Hepatocyte (in vitro differentiated cells): Measurements from ENCODE around the gene ENOX1. TPM values are rescaled to one million over a fixed set of nuclear protein-coding genes. Genes with fewer than 3 reads are reported as not detected.
A peak's percentile ranks its signal among the peaks of the same experiment; 100 is the strongest.

ENCODE experiments used
- DNase-seq: peaks from one replicate; pipeline ENCODE4 v3.0.0-alpha.2; 2016; ENCODE audit warnings: low spot score
- H2AFZ ChIP-seq: fragments of 200-600 bp; sonication (generic); 2 replicates; pipeline ENCODE4 v1.6.0; 2016; ENCODE audit warnings: antibody characterized with exemption, mild to moderate bottlenecking
- H3K27ac ChIP-seq: fragments of 200-600 bp; sonication (generic); 2 replicates; pipeline ENCODE4 v1.5.1; 2016; ENCODE audit warnings: mild to moderate bottlenecking
- H3K27me3 ChIP-seq: fragments of 200-600 bp; sonication (generic); 2 replicates; pipeline ENCODE4 v1.6.1; 2016
- H3K36me3 ChIP-seq: fragments of 200-600 bp; sonication (generic); replicated peaks from 2 replicates; pipeline ENCODE4 v1.5.1; 2016; ENCODE audit warnings: low read depth; ENCODE audit not compliant: insufficient read depth
- H3K4me1 ChIP-seq: fragments of 200-600 bp; sonication (generic); 2 replicates; pipeline ENCODE4 v1.5.1; 2016; ENCODE audit warnings: mild to moderate bottlenecking, moderate library complexity; ENCODE audit not compliant: insufficient read depth
- H3K4me2 ChIP-seq: fragments of 200-600 bp; sonication (generic); 2 replicates; pipeline ENCODE4 v1.6.0; 2016
- H3K4me3 ChIP-seq: fragments of 200-600 bp; sonication (generic); 2 replicates; pipeline ENCODE4 v1.5.1; 2016; ENCODE audit warnings: mild to moderate bottlenecking
- H3K79me2 ChIP-seq: fragments of 200-600 bp; sonication (generic); 2 replicates; pipeline ENCODE4 v1.6.0; 2017; ENCODE audit warnings: mild to moderate bottlenecking
- H3K9me2 ChIP-seq: fragments of 200-600 bp; sonication (generic); replicated peaks from 2 replicates; pipeline ENCODE4 v1.6.0; 2017; ENCODE audit warnings: mild to moderate bottlenecking; ENCODE audit not compliant: insufficient read depth
- H3K9me3 ChIP-seq: fragments of 200-600 bp; sonication (generic); 2 replicates; pipeline ENCODE4 v1.5.1; 2016; ENCODE audit warnings: low read depth, mild to moderate bottlenecking
- H4K20me1 ChIP-seq: fragments of 200-600 bp; sonication (generic); 2 replicates; pipeline ENCODE4 v1.6.0; 2016; ENCODE audit warnings: mild to moderate bottlenecking; ENCODE audit not compliant: insufficient read depth, poor library complexity, severe bottlenecking
- CTCF ChIP-seq: fragments of 200-600 bp; sonication (generic); IDR thresholded peaks from 2 replicates; pipeline ENCODE4 v1.5.1; 2016; ENCODE audit warnings: antibody characterized with exemption, mild to moderate bottlenecking; ENCODE audit not compliant: poor library complexity
- EZH2 ChIP-seq: fragments of 200-600 bp; sonication (generic); IDR thresholded peaks from 2 replicates; pipeline ENCODE4 v1.6.1; 2016; ENCODE audit warnings: antibody characterized with exemption, mild to moderate bottlenecking, borderline replicate concordance
- EZH2phosphoT487 ChIP-seq: fragments of 200-600 bp; sonication (generic); IDR thresholded peaks from one replicate; pipeline ENCODE4 v1.6.1; 2018; ENCODE audit warnings: antibody characterized with exemption, mild to moderate bottlenecking, low read depth, moderate library complexity; ENCODE audit not compliant: unreplicated experiment, severe bottlenecking
- WGBS: methylation state at CpG from one replicate; pipeline ENCODE4 v1.1.6; 2016; ENCODE audit warnings: low lambda C conversion rate; ENCODE audit errors: missing lambda C conversion rate; 5-methylcytosine and 5-hydroxymethylcytosine counted together
- polyA plus RNA-seq: library from polyadenylated mRNA; unstranded; fragments of >200 nt; fragmentation: Nextera tagmentation; extraction: Ambion mirVana; gene quantifications from 2 replicates; pipeline ENCODE4 v1.2.1, GENCODE V29; 2016
- total RNA-seq: library from RNA; depleted of rRNA; stranded (reverse); fragments of >200 nt; gene quantifications from 2 replicates; pipeline ENCODE4 v1.2.3, GENCODE V29; 2014

ENOX1 gene
- total and polyA plus RNA-seq, 2 experiments from 2014 or later: 2.4 to 4.0 TPM

DNA sequence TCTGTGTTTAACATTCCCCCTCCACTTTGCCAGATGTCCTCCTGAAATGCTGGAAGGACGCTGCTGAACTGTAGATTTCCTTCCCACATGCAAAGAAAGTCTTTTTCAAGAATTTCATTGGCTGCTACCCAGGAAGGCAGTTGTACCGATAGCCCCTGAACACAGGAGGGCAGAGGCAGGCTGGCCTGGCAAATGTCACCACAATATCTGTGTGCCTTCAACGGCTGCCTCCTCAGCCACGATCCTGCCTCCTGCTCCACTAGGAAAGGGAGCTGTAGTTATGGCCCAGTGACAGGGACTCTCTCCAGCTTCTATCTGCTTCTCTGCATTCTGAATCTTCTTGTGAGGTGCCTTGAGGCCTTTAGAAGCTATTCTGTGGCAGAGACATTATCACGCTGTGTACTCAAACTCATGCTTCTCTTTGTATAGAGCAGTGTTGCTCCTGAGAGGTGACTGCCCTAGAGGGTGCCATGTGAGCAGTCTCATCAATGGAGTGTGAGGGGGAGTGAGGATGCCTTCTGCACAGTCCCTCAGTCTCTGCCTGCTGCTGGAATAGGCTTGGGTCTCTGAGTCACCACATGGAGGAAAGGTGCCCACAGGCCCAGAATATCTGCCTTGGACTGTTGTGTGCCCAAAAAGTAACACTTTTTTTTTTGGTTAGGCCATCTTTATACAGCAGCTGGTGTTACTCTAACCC lies 483.6 kb downstream of the ENOX1 start:
- Histone ChIP-seq H3K9me2 (no peaks in the 10 kb centered on the region), H3K27ac (peak overlapping the region; percentile 33), H3K79me2 (no peaks in the 10 kb centered on the region), H3K9me3 (no peaks in the 10 kb centered on the region), H3K4me2 (peak overlapping the region; percentile 12), H3K27me3 (no peaks in the 10 kb centered on the region), H2AFZ (no peak overlapping the region), H3K36me3 (no peaks in the 10 kb centered on the region), H4K20me1 (no peaks in the 10 kb centered on the region), H3K4me3 (no peak overlapping the region), H3K4me1 (peaks cover 19% of the 10 kb centered on the region)
- TF ChIP-seq EZH2 (no peak), CTCF (peak; percentile 66)
- WGBS: 16% methylated on average over 5 of the region's 5 CpGs
- DNase-seq: peak; percentile 83

- Histone ChIP-seq H3K27ac (no peak overlapping the region), H3K9me3 (no peaks in the 10 kb centered on the region), H3K4me2 (no peak overlapping the region), H4K20me1 (no peaks in the 10 kb centered on the region), H3K79me2 (no peaks in the 10 kb centered on the region), H2AFZ (no peak overlapping the region), H3K36me3 (no peaks in the 10 kb centered on the region), H3K4me1 (peaks cover 12% of the 10 kb centered on the region), H3K4me3 (no peak overlapping the region), H3K9me2 (no peaks in the 10 kb centered on the region), H3K27me3 (no peaks in the 10 kb centered on the region)
- DNase-seq: no peak
- TF ChIP-seq EZH2phosphoT487: no peak
- TF ChIP-seq EZH2: no peak
- WGBS: 93% methylated on average over 3 of the region's 3 CpGs
Measured at GRCh38 chr13:43301346-43301969, 485.3 kb downstream of the ENOX1 start.

DNA sequence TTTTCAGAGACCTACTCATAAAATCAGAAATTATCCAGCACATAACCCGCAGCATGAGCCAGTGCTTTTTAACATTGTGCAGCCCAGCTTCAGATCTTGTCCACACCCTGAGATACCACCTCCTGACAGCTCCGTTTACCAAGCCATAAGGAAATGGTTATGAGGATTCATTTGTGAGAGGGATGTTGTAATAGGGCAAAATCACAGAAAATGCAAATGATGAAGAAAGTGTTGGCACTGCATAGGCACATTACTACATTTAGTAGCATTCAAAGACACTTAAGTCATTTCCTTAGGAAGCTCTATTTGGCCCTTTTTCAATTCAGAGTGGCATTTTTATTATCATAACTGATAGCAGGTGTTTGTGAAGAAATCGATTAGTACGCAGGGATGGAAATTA lies 485.9 kb downstream of the ENOX1 start:
- Histone ChIP-seq H3K4me2 (no peak overlapping the region), H3K27ac (no peak overlapping the region), H4K20me1 (no peaks in the 10 kb centered on the region), H3K36me3 (no peaks in the 10 kb centered on the region), H3K27me3 (no peaks in the 10 kb centered on the region), H3K9me2 (no peaks in the 10 kb centered on the region), H2AFZ (no peak overlapping the region), H3K9me3 (no peaks in the 10 kb centered on the region), H3K4me3 (no peak overlapping the region), H3K79me2 (no peaks in the 10 kb centered on the region), H3K4me1 (peaks cover 12% of the 10 kb centered on the region)
- WGBS: 74% methylated on average over 4 of the region's 4 CpGs
- no peak for DNase-seq
- no peak for TF ChIP-seq CTCF
- no peak for TF ChIP-seq EZH2phosphoT487
- no peak for TF ChIP-seq EZH2

GRCh38 chr13:43299374-43299773 lies 487.4 kb downstream of the ENOX1 start:
- DNase-seq: no peak
- Histone ChIP-seq H3K4me3 (no peak overlapping the region), H3K9me2 (no peaks in the 10 kb centered on the region), H3K36me3 (no peaks in the 10 kb centered on the region), H4K20me1 (no peaks in the 10 kb centered on the region), H3K9me3 (no peaks in the 10 kb centered on the region), H3K79me2 (no peaks in the 10 kb centered on the region), H3K4me1 (peaks cover 12% of the 10 kb centered on the region), H3K27me3 (no peaks in the 10 kb centered on the region), H3K27ac (no peak overlapping the region), H3K4me2 (no peak overlapping the region), H2AFZ (no peak overlapping the region)
- 61% methylated on average over 5 of the region's 5 CpGs for WGBS
- TF ChIP-seq EZH2: no peak
- no peak for TF ChIP-seq EZH2phosphoT487
- TF ChIP-seq CTCF: no peak
